Measurements from ENCODE around the gene NUTM2E. TPM values are rescaled to one million over a fixed set of nuclear protein-coding genes. Genes with fewer than 3 reads are reported as not detected.
"Not testable (repeated sequence)": the region's sequence is repeated elsewhere in the genome, so short reads cannot be mapped to it uniquely, and the experiment has no call there.

The NUTM2E gene
- total and polyA plus RNA-seq, 2 donors (not counting 3 experiments of a cell fraction or from before 2014, with no cell fraction given), result 0.04 TPM; not detected in 1

DNA sequence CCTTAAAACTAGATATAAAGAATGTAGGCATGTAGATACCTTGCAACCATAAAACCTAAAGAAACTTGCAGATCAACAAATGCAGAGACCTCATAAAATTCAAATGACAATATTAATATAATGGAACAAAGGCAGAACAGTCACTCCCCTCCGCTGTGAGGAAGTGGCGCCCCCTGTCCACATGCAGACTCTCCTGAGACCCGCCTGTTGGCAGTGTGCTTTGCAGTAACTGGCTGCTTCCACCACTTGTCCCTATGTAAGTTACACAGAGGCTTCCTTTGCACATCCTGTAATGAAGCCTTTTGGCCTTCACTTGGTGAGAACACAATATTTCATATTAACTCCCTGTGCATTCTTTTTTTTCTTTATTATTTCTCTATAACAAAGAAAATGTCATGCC is 36.3 kb downstream of the NUTM2E start:
- H3K9me1 ChIP-seq (replicated peaks; ENCODE audit: control insufficient read depth, extremely low read depth, insufficient read depth, low read length); CTCF ChIA-PET; H2AFZ ChIP-seq (ENCODE audit: low read depth, low read length); H3K36me3 ChIP-seq (ENCODE audit: control insufficient read depth in 2 of 2, extremely low read depth in 1 of 2, insufficient read depth in 2 of 2, low read length in 2 of 2); H3K79me2 ChIP-seq (ENCODE audit: control insufficient read depth, insufficient read depth, low read length); DNase-seq (ENCODE audit: low read depth, low spot score); H3K4me2 ChIP-seq (ENCODE audit: insufficient read depth, low read length); intact Hi-C loops (cut with micrococcal nuclease); H3K4me1 ChIP-seq (ENCODE audit: control insufficient read depth, extremely low read depth, insufficient read depth, low read length); H4K20me1 ChIP-seq (replicated peaks; ENCODE audit: control insufficient read depth, extremely low read depth, insufficient read depth, low read length); H3K27me3 ChIP-seq (ENCODE audit: control insufficient read depth in 2 of 2, insufficient read depth in 2 of 2, low read length in 2 of 2); POLR2A ChIA-PET; FAIRE-seq; BruUV-seq (replicated peaks); dilution Hi-C loops (cut with MboI; ENCODE audit: extremely low pct_ligation_motif_present, low sequenced_read_pairs); H3K4me3 ChIP-seq (replicated peaks in 1 of 3; ENCODE audit: insufficient read depth in 1 of 3, low read depth in 1 of 3, low read length in 3 of 3); H3K9me3 ChIP-seq (replicated peaks; ENCODE audit: control insufficient read depth, insufficient read depth, low read length); H3K9ac ChIP-seq (replicated peaks; ENCODE audit: extremely low read depth, insufficient read depth, low read length); H3K27ac ChIP-seq (ENCODE audit: insufficient read depth, low read depth, low read length): not testable (repeated sequence)

DNA sequence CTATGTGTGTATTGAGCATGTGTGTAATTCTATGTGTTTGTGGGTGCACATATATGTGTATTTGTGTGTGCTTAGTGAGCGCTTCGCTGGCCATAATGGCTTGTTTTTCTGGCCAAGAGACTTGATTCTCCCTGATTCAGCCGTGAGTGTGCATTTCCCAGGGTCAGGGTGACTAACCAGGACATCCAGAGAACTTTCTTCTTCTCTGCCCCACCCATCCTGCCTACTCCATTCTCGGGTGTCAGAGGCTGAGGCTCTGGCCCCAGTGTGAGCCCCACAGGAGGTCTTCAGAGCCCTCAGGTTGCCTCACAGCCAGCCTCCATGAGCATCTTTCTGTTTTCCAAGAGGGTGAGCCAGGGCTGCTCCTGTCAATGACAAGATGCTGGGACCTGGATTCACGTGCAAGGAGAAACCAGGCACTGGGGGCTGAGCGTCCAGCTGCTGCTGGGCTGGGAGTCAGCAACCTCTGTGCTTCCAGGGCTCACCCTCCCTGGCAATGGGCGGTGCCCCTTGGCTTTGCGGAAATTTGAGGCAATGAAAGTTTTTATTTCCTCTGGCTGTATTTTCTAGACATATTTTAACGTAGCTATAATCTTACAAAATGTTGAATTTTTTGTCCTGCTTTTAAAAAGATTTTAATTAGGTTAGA is 40.5 kb downstream of the NUTM2E start:
- dilution Hi-C loops (cut with MboI; ENCODE audit: extremely low pct_ligation_motif_present, low sequenced_read_pairs); H3K27ac ChIP-seq (ENCODE audit: insufficient read depth, low read depth, low read length); H3K4me1 ChIP-seq (ENCODE audit: control insufficient read depth, extremely low read depth, insufficient read depth, low read length); H4K20me1 ChIP-seq (replicated peaks; ENCODE audit: control insufficient read depth, extremely low read depth, insufficient read depth, low read length); FAIRE-seq; H3K9ac ChIP-seq (replicated peaks; ENCODE audit: extremely low read depth, insufficient read depth, low read length); H3K36me3 ChIP-seq (ENCODE audit: control insufficient read depth in 2 of 2, extremely low read depth in 1 of 2, insufficient read depth in 2 of 2, low read length in 2 of 2); DNase-seq (ENCODE audit: low read depth, low spot score); H3K9me1 ChIP-seq (replicated peaks; ENCODE audit: control insufficient read depth, extremely low read depth, insufficient read depth, low read length); intact Hi-C loops (cut with micrococcal nuclease); H3K27me3 ChIP-seq (ENCODE audit: control insufficient read depth in 2 of 2, insufficient read depth in 2 of 2, low read length in 2 of 2); H3K79me2 ChIP-seq (ENCODE audit: control insufficient read depth, insufficient read depth, low read length); H3K4me3 ChIP-seq (replicated peaks in 1 of 3; ENCODE audit: insufficient read depth in 1 of 3, low read depth in 1 of 3, low read length in 3 of 3); POLR2A ChIA-PET; CTCF ChIA-PET; H2AFZ ChIP-seq (ENCODE audit: low read depth, low read length); H3K4me2 ChIP-seq (ENCODE audit: insufficient read depth, low read length); BruUV-seq (replicated peaks); H3K9me3 ChIP-seq (replicated peaks; ENCODE audit: control insufficient read depth, insufficient read depth, low read length): not testable (repeated sequence)

DNA sequence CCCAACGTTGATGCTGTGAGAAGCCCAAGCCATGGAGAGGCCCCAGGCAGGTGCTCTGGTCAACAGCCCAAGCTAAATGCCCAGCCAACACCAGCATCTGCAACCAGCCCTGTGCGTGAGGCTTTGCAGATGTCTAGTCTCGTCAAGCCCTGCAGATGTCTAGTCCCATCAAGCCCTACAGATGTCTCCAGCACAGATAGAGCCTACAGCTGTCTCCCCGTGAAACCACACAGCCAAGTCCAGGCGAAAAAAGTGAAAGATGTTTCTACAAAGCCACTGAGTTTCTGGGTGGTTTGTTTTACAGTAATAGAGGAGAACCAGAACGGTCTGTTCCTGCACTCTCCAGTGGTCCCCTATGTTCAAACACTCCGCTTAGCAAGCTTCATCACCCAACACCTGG is 41.5 kb downstream of the NUTM2E start:
- dilution Hi-C loops (cut with MboI; ENCODE audit: extremely low pct_ligation_motif_present, low sequenced_read_pairs); H2AFZ ChIP-seq (ENCODE audit: low read depth, low read length); intact Hi-C loops (cut with micrococcal nuclease); H3K4me3 ChIP-seq (replicated peaks in 1 of 3; ENCODE audit: insufficient read depth in 1 of 3, low read depth in 1 of 3, low read length in 3 of 3); H3K36me3 ChIP-seq (ENCODE audit: control insufficient read depth in 2 of 2, extremely low read depth in 1 of 2, insufficient read depth in 2 of 2, low read length in 2 of 2); H3K27ac ChIP-seq (ENCODE audit: insufficient read depth, low read depth, low read length); DNase-seq (ENCODE audit: low read depth, low spot score); CTCF ChIA-PET; H4K20me1 ChIP-seq (replicated peaks; ENCODE audit: control insufficient read depth, extremely low read depth, insufficient read depth, low read length); POLR2A ChIA-PET; FAIRE-seq; H3K27me3 ChIP-seq (ENCODE audit: control insufficient read depth in 2 of 2, insufficient read depth in 2 of 2, low read length in 2 of 2); H3K79me2 ChIP-seq (ENCODE audit: control insufficient read depth, insufficient read depth, low read length); H3K9me1 ChIP-seq (replicated peaks; ENCODE audit: control insufficient read depth, extremely low read depth, insufficient read depth, low read length); H3K4me2 ChIP-seq (ENCODE audit: insufficient read depth, low read length); H3K9me3 ChIP-seq (replicated peaks; ENCODE audit: control insufficient read depth, insufficient read depth, low read length); H3K9ac ChIP-seq (replicated peaks; ENCODE audit: extremely low read depth, insufficient read depth, low read length); H3K4me1 ChIP-seq (ENCODE audit: control insufficient read depth, extremely low read depth, insufficient read depth, low read length); BruUV-seq (replicated peaks): not testable (repeated sequence)

DNA sequence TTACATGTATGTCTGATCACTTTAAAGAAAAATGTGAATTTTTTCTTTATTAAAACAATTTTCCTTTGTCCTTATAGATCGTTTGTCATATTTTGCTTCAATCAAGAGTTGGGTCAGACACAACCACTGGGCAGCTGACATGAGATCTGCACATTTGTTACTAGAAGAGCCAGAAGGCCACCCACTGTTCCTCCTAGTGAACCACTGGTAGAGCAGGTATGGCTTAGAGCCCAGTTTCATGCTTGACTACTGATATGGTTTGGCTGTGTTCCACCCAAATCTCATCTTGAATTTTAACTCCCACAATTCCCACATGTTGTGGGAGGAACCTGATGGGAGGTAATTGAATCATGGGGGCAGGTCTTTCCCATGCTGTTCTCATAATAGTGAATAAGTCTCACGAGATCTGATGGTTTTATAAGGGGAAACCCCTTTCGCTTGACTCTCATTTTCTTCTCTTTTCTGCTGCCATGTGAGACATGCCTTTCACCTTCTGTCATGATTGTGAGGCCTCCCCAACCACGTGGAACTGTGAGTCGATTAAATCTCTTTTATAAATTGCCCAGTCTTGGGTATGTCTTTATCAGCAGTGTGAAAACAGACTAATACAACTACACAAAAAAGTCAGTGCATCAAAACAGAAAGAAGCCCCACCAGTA is 43.0 kb downstream of the NUTM2E start:
- H3K27ac ChIP-seq (ENCODE audit: insufficient read depth, low read depth, low read length); POLR2A ChIA-PET; BruUV-seq (replicated peaks); DNase-seq (ENCODE audit: low read depth, low spot score); dilution Hi-C loops (cut with MboI; ENCODE audit: extremely low pct_ligation_motif_present, low sequenced_read_pairs); H3K79me2 ChIP-seq (ENCODE audit: control insufficient read depth, insufficient read depth, low read length); H4K20me1 ChIP-seq (replicated peaks; ENCODE audit: control insufficient read depth, extremely low read depth, insufficient read depth, low read length); CTCF ChIA-PET; H3K9me3 ChIP-seq (replicated peaks; ENCODE audit: control insufficient read depth, insufficient read depth, low read length); H3K4me3 ChIP-seq (replicated peaks in 1 of 3; ENCODE audit: insufficient read depth in 1 of 3, low read depth in 1 of 3, low read length in 3 of 3); intact Hi-C loops (cut with micrococcal nuclease); H2AFZ ChIP-seq (ENCODE audit: low read depth, low read length); H3K4me1 ChIP-seq (ENCODE audit: control insufficient read depth, extremely low read depth, insufficient read depth, low read length); H3K9me1 ChIP-seq (replicated peaks; ENCODE audit: control insufficient read depth, extremely low read depth, insufficient read depth, low read length); H3K9ac ChIP-seq (replicated peaks; ENCODE audit: extremely low read depth, insufficient read depth, low read length); H3K36me3 ChIP-seq (ENCODE audit: control insufficient read depth in 2 of 2, extremely low read depth in 1 of 2, insufficient read depth in 2 of 2, low read length in 2 of 2); H3K4me2 ChIP-seq (ENCODE audit: insufficient read depth, low read length); H3K27me3 ChIP-seq (ENCODE audit: control insufficient read depth in 2 of 2, insufficient read depth in 2 of 2, low read length in 2 of 2); FAIRE-seq: not testable (repeated sequence)

Data from endothelial cell of umbilical vein (primary cell).